NOMO-1 treated with dmso at 0.1 percent for 144 hours (cell line): ENCODE results near the gene INHBE.
"Not testable (repeated sequence)": the region's sequence is repeated elsewhere in the genome, so short reads cannot be mapped to it uniquely, and the experiment has no call there.

Source experiments
- DNase-seq: peaks from one replicate; lab custom pipeline; 2025; ENCODE audit not compliant: unreplicated experiment; lab: John Stamatoyannopoulos, UW

The INHBE gene

GRCh38 chr12:57475271-57476161, 20.4 kb downstream of the INHBE start:
- DNase-seq: no peak

- no peak for DNase-seq
Observed at GRCh38 chr12:57476162-57476992, 21.3 kb downstream of the INHBE start.

GRCh38 chr12:57476993-57477709, 22.0 kb downstream of the INHBE start:
- no peak for DNase-seq

GRCh38 chr12:57477710-57478681, 22.9 kb downstream of the INHBE start:
- peak; percentile 57 for DNase-seq

GRCh38 chr12:57479043-57479375, 23.9 kb downstream of the INHBE start:
- no peak for DNase-seq

GRCh38 chr12:57479376-57480115, 24.4 kb downstream of the INHBE start, which contains the start of gene ARHGAP9:
ARHGAP9 (minus strand) TSS chr12:57479866; CDS start chr12:57479406, 460 bp downstream.
- DNase-seq: no peak

- DNase-seq: no peak
Observed at GRCh38 chr12:57481671-57482070, 26.6 kb downstream of the INHBE start.

- DNase-seq: no peak
Observed at GRCh38 chr12:57483466-57483865, 28.4 kb downstream of the INHBE start.

- no peak for DNase-seq
Observed at GRCh38 chr12:57485695-57486094, 30.6 kb downstream of the INHBE start.

GRCh38 chr12:57487055-57487596, 32.0 kb downstream of the INHBE start:
- no peak for DNase-seq

GRCh38 chr12:57487597-57488401, 32.7 kb downstream of the INHBE start, which contains the start of gene MARS1:
MARS1 (plus strand) TSS chr12:57488068; CDS start chr12:57488091, 23 bp downstream.
- peak; percentile 94 for DNase-seq

- DNase-seq: no peak
Observed at GRCh38 chr12:57488402-57489156, 33.5 kb downstream of the INHBE start.

- no peak for DNase-seq
Observed at GRCh38 chr12:57489157-57489641, 34.1 kb downstream of the INHBE start.

GRCh38 chr12:57490126-57490525, 35.0 kb downstream of the INHBE start:
- DNase-seq: no peak

GRCh38 chr12:57491393-57492280, 36.5 kb downstream of the INHBE start:
- no peak for DNase-seq

GRCh38 chr12:57495051-57495701, 40.1 kb downstream of the INHBE start:
- DNase-seq: not testable (repeated sequence)
